Prostate gland (tissue), 2 donors: Measurements from ENCODE around the gene HNRNPF. TPM values are rescaled to one million over a fixed set of nuclear protein-coding genes. Genes with fewer than 3 reads are reported as not detected.

Source experiments
- DNase-seq: peaks from one replicate; pipeline ENCODE4 v3.0.0-alpha.2; 2019; ENCODE audit warnings: low spot score
- H3K27ac ChIP-seq, 2 donors: fragments of 200-600 bp; sonication (generic); 2 replicates each; pipeline ENCODE4 v1.5.1; 2017 to 2019
- H3K27me3 ChIP-seq: fragments of 200-600 bp; sonication (generic); replicated peaks from 2 replicates; pipeline ENCODE4 v1.5.1; 2019; ENCODE audit not compliant: insufficient read depth
- H3K36me3 ChIP-seq, 2 donors: fragments of 200-600 bp; sonication (generic); 1 replicate in 1 of 2; 2 replicates in 1 of 2; pipeline versions ENCODE4 v1.5.1 to v1.8.1; 2017 to 2019
- H3K4me1 ChIP-seq: fragments of 200-600 bp; sonication (generic); replicated peaks from 2 replicates; pipeline ENCODE4 v1.5.1; 2019
- H3K4me3 ChIP-seq, 2 donors: fragments of 200-600 bp; sonication (generic); 2 replicates each; pipeline ENCODE4 v1.5.1; 2017 to 2019
- H3K9me3 ChIP-seq: fragments of 200-600 bp; sonication (generic); 2 replicates; pipeline ENCODE4 v1.5.1; 2017
- POLR2A ChIP-seq: fragments of 450-650 bp; IDR thresholded peaks from one replicate; pipeline ENCODE4 v1.6.1; 2016; ENCODE audit warnings: antibody characterized with exemption, mild to moderate bottlenecking
- POLR2AphosphoS5 ChIP-seq: sonication (generic); formaldehyde crosslinking; IDR thresholded peaks from one replicate; pipeline ENCODE4 v1.6.1; 2017; ENCODE audit warnings: antibody characterized with exemption
- WGBS: methylation state at CpG from one replicate; pipeline ENCODE4 v1.1.5; 2018; 5-methylcytosine and 5-hydroxymethylcytosine counted together
- intact Hi-C: fragments of 100-400 bp; cut with DNase I; formaldehyde crosslinking; loops from one replicate; pipeline ENCODE4 v1.14.2; 2022
- total RNA-seq, 2 donors: library from RNA; depleted of rRNA; stranded (reverse); fragments of >200 nt; gene quantifications; one replicate each; pipeline ENCODE4 v1.1.0, GENCODE V29; 2016
- TF ChIP-seq, protein P1 (sequence below), 4 experiments: fragments of 200-600 bp in 2 of 4; fragments of 450-650 bp in 2 of 4; sonication (generic) in 2 of 4; IDR thresholded peaks; 1 replicate in 3 of 4; 2 replicates in 1 of 4; pipeline ENCODE4 v1.5.1; 2016 to 2019; ENCODE audit warnings: antibody characterized with exemption in 4 of 4, mild to moderate bottlenecking in 2 of 4, moderate library complexity in 2 of 4

Gene HNRNPF
- total RNA-seq, 2 donors from 2014 or later, result 175 to 199 TPM

DNA sequence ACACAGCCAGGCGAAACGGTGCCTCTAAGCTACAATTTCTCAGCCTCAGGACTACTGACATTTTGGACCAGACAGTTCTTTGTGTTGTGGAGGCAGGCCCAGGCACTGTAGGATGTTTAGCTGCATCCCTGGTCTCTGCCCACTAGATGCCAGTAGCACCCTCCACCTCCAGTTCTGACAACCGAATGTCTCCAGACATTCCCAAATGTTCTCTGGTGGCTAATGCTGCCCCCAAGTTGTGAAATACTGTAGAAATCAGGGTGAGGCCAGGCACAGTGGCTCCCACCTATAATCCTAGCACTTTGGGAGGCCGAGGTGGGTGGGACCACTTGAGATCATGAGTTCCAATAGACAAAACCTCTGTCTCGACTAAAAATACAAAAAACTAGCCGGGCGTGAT lies 18.2 kb downstream of the HNRNPF start:
- no peak for DNase-seq
- Histone ChIP-seq H3K36me3 (peaks cover 0 to 56% of the 10 kb centered on the region in 2 donors), H3K27me3 (no peaks in the 10 kb centered on the region), H3K4me1 (peaks cover 2% of the 10 kb centered on the region), H3K4me3 (no peak overlapping the region), H3K27ac (no peak overlapping the region), H3K9me3 (no peaks in the 10 kb centered on the region)
- intact Hi-C loops, result no loop called here
- WGBS, result 52% methylated on average over 7 of the region's 7 CpGs
- TF ChIP-seq, protein P1, sequence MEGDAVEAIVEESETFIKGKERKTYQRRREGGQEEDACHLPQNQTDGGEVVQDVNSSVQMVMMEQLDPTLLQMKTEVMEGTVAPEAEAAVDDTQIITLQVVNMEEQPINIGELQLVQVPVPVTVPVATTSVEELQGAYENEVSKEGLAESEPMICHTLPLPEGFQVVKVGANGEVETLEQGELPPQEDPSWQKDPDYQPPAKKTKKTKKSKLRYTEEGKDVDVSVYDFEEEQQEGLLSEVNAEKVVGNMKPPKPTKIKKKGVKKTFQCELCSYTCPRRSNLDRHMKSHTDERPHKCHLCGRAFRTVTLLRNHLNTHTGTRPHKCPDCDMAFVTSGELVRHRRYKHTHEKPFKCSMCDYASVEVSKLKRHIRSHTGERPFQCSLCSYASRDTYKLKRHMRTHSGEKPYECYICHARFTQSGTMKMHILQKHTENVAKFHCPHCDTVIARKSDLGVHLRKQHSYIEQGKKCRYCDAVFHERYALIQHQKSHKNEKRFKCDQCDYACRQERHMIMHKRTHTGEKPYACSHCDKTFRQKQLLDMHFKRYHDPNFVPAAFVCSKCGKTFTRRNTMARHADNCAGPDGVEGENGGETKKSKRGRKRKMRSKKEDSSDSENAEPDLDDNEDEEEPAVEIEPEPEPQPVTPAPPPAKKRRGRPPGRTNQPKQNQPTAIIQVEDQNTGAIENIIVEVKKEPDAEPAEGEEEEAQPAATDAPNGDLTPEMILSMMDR (IDR thresholded peaks at IDR 0.05), result peak in 2 of 4 experiments; percentile 8 to 28
- no peak for TF ChIP-seq POLR2AphosphoS5

DNA sequence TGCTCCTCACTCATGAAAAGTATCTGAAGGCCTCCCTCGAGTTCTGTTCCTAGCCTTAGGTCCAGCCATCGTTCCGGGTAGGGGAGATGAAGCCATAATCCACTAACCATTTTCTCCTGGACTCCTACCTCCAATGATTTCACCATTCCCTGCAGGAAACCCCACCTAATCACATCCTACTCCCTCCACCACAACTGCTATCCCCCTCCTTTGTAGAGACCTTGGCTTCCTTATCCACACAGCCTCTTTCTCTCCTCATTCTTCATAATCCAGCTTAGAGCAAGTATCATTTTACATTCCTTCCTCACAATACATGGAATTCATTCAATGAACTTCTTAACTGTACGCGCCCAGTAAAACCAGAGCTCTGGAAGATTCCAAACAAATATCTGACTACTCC lies 18.7 kb downstream of the HNRNPF start:
- no peak overlapping the region for H3K4me3 ChIP-seq
- TF ChIP-seq POLR2AphosphoS5 (no peak), POLR2A (no peak)
- TF ChIP-seq, protein P1 (IDR thresholded peaks at IDR 0.05), result no peak
- peaks cover 0 to 56% of the 10 kb centered on the region in 2 donors for H3K36me3 ChIP-seq
- 73% methylated on average over 5 of the region's 5 CpGs for WGBS
- no peaks in the 10 kb centered on the region for H3K27me3 ChIP-seq
- no peaks in the 10 kb centered on the region for H3K9me3 ChIP-seq
- no peak overlapping the region for H3K27ac ChIP-seq
- intact Hi-C loops, result no loop called here
- DNase-seq, result no peak
- H3K4me1 ChIP-seq, result peaks cover 2% of the 10 kb centered on the region

DNA sequence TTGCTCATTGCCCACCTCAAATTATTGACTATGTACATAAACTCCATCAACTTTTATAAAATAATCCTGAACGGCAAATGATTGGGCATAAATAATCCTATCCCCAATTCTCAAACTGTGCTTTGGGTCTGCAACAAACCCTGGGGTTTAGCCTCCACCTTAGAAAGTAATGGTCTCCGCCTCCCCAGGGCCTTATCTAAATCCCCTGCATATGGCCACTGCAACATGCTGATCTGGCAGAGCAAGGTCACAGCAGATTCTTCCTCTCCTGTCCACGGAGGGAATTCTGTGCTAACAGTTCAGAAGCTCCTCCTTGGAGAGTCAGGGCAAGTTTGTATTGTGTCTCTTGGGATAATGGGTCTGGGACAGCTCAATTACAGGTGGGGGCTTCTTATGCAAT lies 19.1 kb downstream of the HNRNPF start:
- H3K27ac ChIP-seq, result no peak overlapping the region

DNA sequence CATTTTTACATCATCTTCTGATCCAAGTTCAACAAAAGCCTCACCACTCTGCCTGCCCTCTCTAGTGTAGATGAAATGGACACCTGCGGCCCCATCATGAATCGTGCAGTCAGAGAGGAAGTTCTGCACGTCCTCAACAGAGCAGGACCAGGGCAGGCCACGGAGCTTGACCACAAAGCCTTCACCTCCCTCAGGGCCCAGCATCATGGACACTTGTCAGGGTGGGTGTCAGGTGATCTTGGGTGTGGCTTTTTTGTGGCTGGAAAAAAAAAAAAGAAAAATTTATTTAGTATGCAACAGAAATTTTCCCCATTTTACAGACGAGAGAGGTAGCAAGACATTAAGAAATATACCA lies 21.3 kb downstream of the HNRNPF start:
- TF ChIP-seq POLR2AphosphoS5 (no peak), POLR2A (no peak)
- TF ChIP-seq, protein P1 (IDR thresholded peaks at IDR 0.05), result no peak
- Histone ChIP-seq H3K9me3 (no peaks in the 10 kb centered on the region), H3K4me1 (peaks cover 2% of the 10 kb centered on the region), H3K27ac (no peak overlapping the region), H3K4me3 (no peak overlapping the region), H3K36me3 (peaks cover 0 to 49% of the 10 kb centered on the region in 2 donors), H3K27me3 (no peaks in the 10 kb centered on the region)
- intact Hi-C loops, result no loop called here
- no peak for DNase-seq
- 80% methylated on average over 5 of the region's 5 CpGs for WGBS

More for the DNA sequence above, 19.1 kb downstream of the HNRNPF start:
- DNase-seq, result no peak
- peaks cover 0 to 56% of the 10 kb centered on the region in 2 donors for H3K36me3 ChIP-seq
- no peak for TF ChIP-seq POLR2AphosphoS5
- no peak for TF ChIP-seq POLR2A
- TF ChIP-seq, protein P1 (IDR thresholded peaks at IDR 0.05), result no peak
- no peaks in the 10 kb centered on the region for H3K9me3 ChIP-seq
- intact Hi-C loops, result no loop called here
- no peaks in the 10 kb centered on the region for H3K27me3 ChIP-seq
- 64% methylated on average over 3 of the region's 3 CpGs for WGBS
- H3K4me1 ChIP-seq, result peaks cover 2% of the 10 kb centered on the region
- no peak overlapping the region for H3K4me3 ChIP-seq

DNA sequence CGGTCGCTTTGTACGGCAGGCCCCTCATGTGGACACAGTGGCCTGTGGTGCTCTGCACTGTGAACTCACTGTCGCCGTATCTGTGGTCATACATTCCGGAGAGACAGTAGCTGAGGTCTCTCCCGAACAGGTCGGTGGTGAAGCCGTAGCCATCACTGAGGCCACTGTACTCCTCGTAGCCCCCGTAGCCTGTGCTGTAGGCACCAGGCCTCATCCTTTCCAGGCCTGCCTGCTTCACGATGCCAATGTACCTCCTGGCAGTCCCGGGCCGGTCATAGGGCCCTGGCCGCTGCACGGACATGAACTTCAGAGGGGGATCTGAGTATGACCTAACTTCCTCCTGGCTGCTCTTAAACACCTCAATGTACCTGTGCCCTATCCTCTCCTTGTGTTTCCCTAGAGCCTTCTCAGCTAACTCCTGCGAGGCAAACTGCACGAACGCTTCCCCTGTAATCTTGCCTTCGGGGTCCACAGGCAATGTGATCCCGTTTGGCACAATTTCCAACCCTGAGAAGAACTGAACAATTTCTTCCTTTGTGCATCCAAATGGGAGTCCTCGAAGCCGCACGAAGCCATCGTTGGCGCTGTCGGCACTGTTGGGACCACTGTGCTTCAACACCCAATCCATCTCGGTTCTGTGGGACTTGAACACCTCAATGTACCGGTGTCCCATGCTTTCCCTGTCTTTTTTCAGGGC lies 21.9 kb downstream of the HNRNPF start:
- peaks cover 2% of the 10 kb centered on the region for H3K4me1 ChIP-seq

More for the DNA sequence above, 21.9 kb downstream of the HNRNPF start:
- H3K4me3 ChIP-seq, result no peak overlapping the region
- no peak for DNase-seq
- no peak overlapping the region for H3K27ac ChIP-seq
- no peaks in the 10 kb centered on the region for H3K9me3 ChIP-seq
- 89% methylated on average over 29 of the region's 29 CpGs for whole genome bisulfite sequencing
- TF ChIP-seq, protein P1 (IDR thresholded peaks at IDR 0.05), result no peak
- TF ChIP-seq POLR2A, result no peak
- TF ChIP-seq POLR2AphosphoS5, result no peak
- H3K27me3 ChIP-seq, result no peaks in the 10 kb centered on the region
- intact Hi-C loops, result no loop called here
- peaks cover 0 to 46% of the 10 kb centered on the region in 2 donors for H3K36me3 ChIP-seq
